GM12891 (cell line): ENCODE results near the gene CHRDL2.
"Not testable (repeated sequence)": the region's sequence is repeated elsewhere in the genome, so short reads cannot be mapped to it uniquely, and the experiment has no call there.

Source experiments
- DNase-seq: peaks from one replicate; pipeline ENCODE4 v3.0.0; 2011; ENCODE audit warnings: low spot score; ENCODE audit not compliant: insufficient read length
- FAIRE-seq: peaks from 2 replicates; lab custom pipeline; 2011; peaks lifted over from hg19 to GRCh38; lab: Jason Lieb, UNC
- PAX5 ChIP-seq: IDR thresholded peaks from 2 replicates; pipeline ENCODE4 v1.6.1; 2011; ENCODE audit warnings: low read length, moderate library complexity, mild to moderate bottlenecking; ENCODE audit not compliant: insufficient read depth, severe bottlenecking
- POLR2A ChIP-seq: IDR thresholded peaks from 2 replicates; pipeline ENCODE4 v1.6.1; 2011; ENCODE audit warnings: low read depth, low read length, control low read depth
- POLR2AphosphoS5 ChIP-seq: IDR thresholded peaks from 2 replicates; pipeline ENCODE4 v1.6.1; 2011; ENCODE audit warnings: low read depth, low read length, control low read depth
- POU2F2 ChIP-seq: IDR thresholded peaks from 2 replicates; pipeline ENCODE4 v1.6.1; 2011; ENCODE audit warnings: low read depth, mild to moderate bottlenecking, control low read depth, low read length, moderate library complexity
- SPI1 ChIP-seq: IDR thresholded peaks from 2 replicates; pipeline ENCODE4 v1.6.1; 2011; ENCODE audit warnings: low read depth, low read length, control low read depth
- TAF1 ChIP-seq: IDR thresholded peaks from 2 replicates; pipeline ENCODE4 v1.6.1; 2011; ENCODE audit warnings: low read depth, low read length, control low read depth

Gene CHRDL2

GRCh38 chr11:74770456-74770855, 39.2 kb upstream of the CHRDL2 start:
- FAIRE-seq, result peak; percentile 26
- DNase-seq, result no peak
- no peak for TF ChIP-seq SPI1
- no peak for TF ChIP-seq PAX5
- no peak for TF ChIP-seq POU2F2
- no peak for TF ChIP-seq POLR2A
- no peak for TF ChIP-seq POLR2AphosphoS5
- no peak for TF ChIP-seq TAF1

GRCh38 chr11:74769055-74769707, 38.0 kb upstream of the CHRDL2 start:
- FAIRE-seq, result peak; percentile 5
- no peak for TF ChIP-seq POLR2A
- no peak for TF ChIP-seq TAF1
- no peak for TF ChIP-seq PAX5
- no peak for TF ChIP-seq POU2F2
- TF ChIP-seq SPI1, result no peak
- TF ChIP-seq POLR2AphosphoS5, result no peak
- no peak for DNase-seq

DNA sequence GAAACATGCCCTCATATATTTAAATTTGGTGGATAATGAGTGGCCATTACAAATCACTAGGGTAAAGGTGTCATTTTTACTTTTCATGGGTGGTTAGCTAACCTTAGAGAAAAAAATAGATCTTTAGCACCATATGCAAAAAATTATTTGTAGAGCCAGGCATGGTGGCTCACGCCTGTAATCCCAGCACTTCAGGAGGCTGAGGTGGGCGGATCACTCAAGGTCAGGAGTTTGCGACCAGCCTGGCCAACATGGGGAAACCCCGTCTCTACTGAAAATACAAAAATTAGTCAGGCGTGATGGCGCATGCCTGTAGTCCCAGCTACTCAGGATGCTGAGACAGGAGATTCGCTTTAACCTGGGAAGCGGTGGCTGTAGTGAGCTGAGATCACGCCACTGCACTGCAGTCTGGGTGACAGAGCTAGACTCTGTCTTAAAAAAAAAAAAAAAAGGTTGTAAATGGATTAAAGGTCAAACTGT, 37.0 kb upstream of the CHRDL2 start:
- not testable (repeated sequence) for DNase-seq
- peak; percentile 87 for FAIRE-seq
- peak; percentile 55 for TF ChIP-seq PAX5

DNA sequence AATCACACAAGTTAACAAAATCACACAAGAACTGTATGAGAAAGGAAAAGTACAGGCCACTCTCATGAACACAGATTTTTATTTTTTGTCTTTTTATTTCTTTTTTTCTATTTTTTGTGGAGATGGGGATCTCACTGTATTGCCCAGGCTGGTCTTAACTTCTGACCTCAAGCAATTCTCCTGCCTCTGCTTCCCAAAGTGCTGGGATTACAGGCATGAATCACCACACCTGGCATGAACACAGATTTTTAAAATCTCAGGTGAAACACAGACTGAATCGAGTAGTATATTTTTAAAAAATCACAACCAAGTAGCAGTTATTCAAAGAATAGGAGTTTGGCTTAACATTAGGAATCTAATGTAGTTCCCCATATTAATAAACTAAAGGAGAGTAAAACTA, 35.7 kb upstream of the CHRDL2 start:
- TF ChIP-seq SPI1, result no peak
- no peak for TF ChIP-seq POLR2A
- TF ChIP-seq POU2F2, result no peak
- no peak for TF ChIP-seq PAX5
- TF ChIP-seq POLR2AphosphoS5, result no peak
- TF ChIP-seq TAF1, result no peak
- DNase-seq (no peak), FAIRE-seq (no peak)

GRCh38 chr11:74756571-74756970, 25.3 kb upstream of the CHRDL2 start:
- no peak for FAIRE-seq
- DNase-seq, result no peak
- TF ChIP-seq POLR2A (no peak), TAF1 (no peak), PAX5 (no peak), POU2F2 (no peak), SPI1 (no peak), POLR2AphosphoS5 (no peak)

DNA sequence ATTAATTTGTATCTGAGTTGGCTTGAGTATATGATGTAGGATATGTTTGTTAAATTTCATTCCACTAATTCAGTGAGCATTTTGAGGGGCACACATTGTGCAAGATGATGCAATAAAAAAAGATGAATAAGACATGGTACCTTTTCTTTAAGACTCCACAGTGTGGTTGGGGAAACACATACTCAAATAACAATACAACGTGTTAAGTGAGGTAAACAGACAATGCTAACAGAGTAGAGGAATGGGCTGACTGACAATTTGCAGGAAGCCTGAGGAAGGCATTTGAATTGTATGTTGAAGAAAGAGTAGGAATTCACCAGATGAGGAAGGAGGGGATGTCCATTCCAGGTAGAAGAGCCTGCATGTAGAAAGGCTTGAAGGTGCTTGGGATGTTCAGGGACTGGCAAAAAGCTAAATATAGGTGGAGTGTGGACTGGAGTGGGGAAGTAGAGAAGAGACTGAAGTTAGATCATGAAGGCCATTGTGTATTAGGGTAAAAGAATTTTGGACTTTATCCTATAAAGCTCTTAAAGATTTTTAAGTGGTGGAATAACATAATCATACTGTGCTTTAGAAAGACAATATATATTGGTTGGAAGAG, 24.3 kb upstream of the CHRDL2 start:
- no peak for TF ChIP-seq PAX5
- TF ChIP-seq TAF1, result no peak
- no peak for TF ChIP-seq POU2F2
- TF ChIP-seq POLR2AphosphoS5, result no peak
- no peak for TF ChIP-seq SPI1
- DNase-seq, result no peak

DNA sequence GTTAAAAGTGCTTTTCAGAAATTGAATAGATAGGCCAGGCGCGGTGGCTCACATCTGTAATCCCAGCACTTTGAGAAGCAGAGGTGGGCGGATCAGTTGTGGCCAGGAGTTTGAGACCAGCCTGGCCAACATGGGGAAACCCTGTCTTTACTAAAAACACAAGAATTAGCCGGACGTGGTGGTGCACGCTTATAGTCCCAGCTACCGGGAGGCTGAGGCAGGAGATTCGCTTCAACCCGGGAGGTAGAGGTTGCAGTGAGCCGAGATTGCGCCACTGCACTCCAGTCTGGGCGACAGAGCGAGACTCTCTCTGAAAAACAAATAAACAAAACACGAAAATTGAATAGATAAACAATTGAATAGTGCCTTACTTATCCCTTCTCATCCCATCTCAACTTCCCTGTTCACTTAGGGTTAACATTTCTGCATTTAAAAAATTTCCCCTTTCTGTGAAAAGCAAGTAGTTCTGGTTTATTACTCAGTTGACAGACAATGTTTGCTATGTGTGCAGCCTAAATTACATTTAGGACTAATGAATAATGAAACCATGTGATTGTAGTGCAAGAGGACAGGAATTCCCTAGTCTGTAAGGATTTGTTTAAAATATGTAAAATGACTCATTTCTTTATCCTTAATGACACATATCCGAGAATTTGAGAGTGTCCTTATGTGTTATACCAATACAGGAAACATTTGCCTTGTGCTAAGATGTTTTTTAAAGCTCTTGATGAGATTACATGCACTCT, 23.5 kb upstream of the CHRDL2 start:
- no peak for TF ChIP-seq POU2F2
- TF ChIP-seq PAX5, result no peak
- no peak for TF ChIP-seq TAF1
- TF ChIP-seq SPI1, result no peak
- no peak for TF ChIP-seq POLR2A
- DNase-seq, result no peak
- no peak for FAIRE-seq

More for the DNA sequence above, 24.3 kb upstream of the CHRDL2 start:
- FAIRE-seq, result no peak

GRCh38 chr11:74751303-74751702, 20.1 kb upstream of the CHRDL2 start:
- no peak for TF ChIP-seq TAF1
- TF ChIP-seq POU2F2, result no peak
- TF ChIP-seq PAX5, result no peak
- no peak for TF ChIP-seq POLR2A
- no peak for TF ChIP-seq POLR2AphosphoS5
- TF ChIP-seq SPI1, result no peak
- no peak for FAIRE-seq
- no peak for DNase-seq

DNA sequence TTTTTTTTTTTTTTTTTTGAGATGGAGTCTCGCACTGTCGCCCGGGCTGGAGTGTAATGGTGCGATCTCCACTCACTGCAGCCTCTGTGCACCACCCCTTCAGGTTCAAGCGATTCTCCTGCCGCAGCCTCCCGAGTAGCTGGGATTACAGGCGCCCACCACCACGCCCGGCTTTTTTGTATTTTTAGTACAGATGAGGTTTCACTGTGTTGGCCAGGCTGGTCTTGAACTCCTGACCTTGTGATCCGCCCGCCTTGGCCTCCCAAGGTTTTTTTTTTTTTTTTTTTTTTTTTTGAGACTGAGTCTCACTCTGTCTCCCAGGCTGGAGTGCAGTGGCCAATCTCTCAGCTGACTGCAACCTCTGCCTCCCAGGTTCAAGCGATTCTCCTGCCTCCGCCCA, 19.4 kb upstream of the CHRDL2 start:
- DNase-seq, FAIRE-seq: not testable (repeated sequence)

GRCh38 chr11:74749965-74750296, 18.7 kb upstream of the CHRDL2 start:
- TF ChIP-seq TAF1 (no peak), POLR2A (no peak)
- DNase-seq (no peak), FAIRE-seq (no peak)

DNA sequence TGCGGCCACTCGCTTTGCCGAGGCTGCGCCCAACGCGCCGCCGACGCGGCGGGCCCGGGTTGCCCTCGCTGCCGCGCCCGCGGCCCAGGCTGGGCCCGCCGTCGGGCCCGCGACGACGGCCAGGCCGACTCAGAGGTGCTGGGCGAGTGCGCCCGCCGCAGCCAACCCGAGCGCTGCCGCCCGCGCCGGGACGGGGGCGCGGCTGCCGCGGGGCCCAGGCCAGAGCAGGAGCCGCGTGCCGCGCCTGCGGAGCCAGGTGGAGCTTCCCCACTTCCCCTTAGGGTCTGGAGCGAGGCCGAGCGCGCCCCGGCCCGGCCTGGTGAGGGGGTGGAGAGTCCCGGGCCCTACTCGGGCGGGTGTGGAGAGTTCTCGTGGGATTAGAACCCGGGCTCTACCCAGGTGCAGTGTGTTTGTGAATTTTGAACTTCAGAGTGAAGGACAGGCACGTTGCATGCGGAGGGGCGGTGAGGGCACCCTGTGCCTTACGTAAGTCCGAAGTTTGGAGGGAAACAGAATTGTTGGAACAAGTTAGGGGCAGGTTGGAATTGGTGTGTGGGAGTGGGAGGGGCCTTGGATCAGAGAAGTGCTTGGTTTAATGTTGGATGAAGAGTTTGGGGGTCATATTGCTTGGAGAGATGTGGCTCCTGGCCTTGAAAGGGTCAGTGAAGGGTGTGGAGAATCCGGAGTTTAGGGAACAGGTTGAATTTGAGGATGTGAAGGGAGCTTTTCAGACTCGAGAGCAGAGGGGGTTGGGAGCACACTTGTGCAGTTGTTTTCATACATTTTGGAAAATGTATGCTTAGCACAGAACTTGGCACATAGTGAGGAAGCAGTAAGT, 18.1 kb upstream of the CHRDL2 start:
- no peak for TF ChIP-seq POLR2A
- TF ChIP-seq TAF1, result peak; percentile 43; the same call in 1 of the 2 replicates
- TF ChIP-seq POLR2AphosphoS5, result 0 out of 2 replicates have a peak, but pooled peaks have one; percentile 4
- no peak for TF ChIP-seq PAX5
- peak; percentile 76 for TF ChIP-seq SPI1
- peak; percentile 85 for FAIRE-seq
- DNase-seq, result peak; percentile 62
